K562 (cell line): ENCODE data around the gene PCBP3. TPM values are rescaled to one million over a fixed set of nuclear protein-coding genes. Genes with fewer than 3 reads are reported as not detected.
A peak's percentile ranks its signal among the peaks of the same experiment; 100 is the strongest.

Experiments used
- ATAC-seq: fragments of 200-7000 bp; cut with Tn5 transposase; 3 replicates; pipeline ENCODE4 v1.9.1; 2020; ENCODE audit warnings: moderate library complexity
- BruUV-seq: library from RNA; stranded (reverse); fragments of 400-500 nt; replicated peaks from 2 replicates; lab custom pipeline; 2021; lab: Mats Ljungman, UMichigan
- CTCF ChIA-PET: fragments of 300-600 bp; formaldehyde crosslinking; extraction: SDS; loops from one replicate; lab custom pipeline; 2021; ENCODE audit warnings: low intra/inter-chr PET ratio; lab: Yijun Ruan, JAX
- POLR2A ChIA-PET: fragments of 300-600, 350-650 bp; sonication (Branson Sonifier 250); formaldehyde crosslinking; extraction: SDS; loops from one replicate; lab custom pipeline; 2021; ENCODE audit warnings: antibody characterized with exemption, inconsistent platforms; lab: Yijun Ruan, JAX
- DNase-seq, 4 experiments: peaks; one replicate each; pipeline versions ENCODE4 v3.0.0 to v3.0.0-alpha.2; 2011 to 2018; ENCODE audit warnings: low spot score in 3 of 4, mixed read lengths in 3 of 4; ENCODE audit errors: extremely low read depth in 1 of 4
- FAIRE-seq: peaks from 2 replicates; lab custom pipeline; 2011; peaks lifted over from hg19 to GRCh38; lab: Jason Lieb, UNC
- H2AFZ ChIP-seq: 2 replicates; pipeline ENCODE4 v1.6.0; 2011; ENCODE audit warnings: low read depth, low read length, control low read depth, inconsistent platforms
- H3K27ac ChIP-seq: fragments of 200-600 bp; 3 replicates; pipeline ENCODE4 v1.8.0; 2011; ENCODE audit warnings: low read depth, mild to moderate bottlenecking, control low read depth, inconsistent platforms, low read length, moderate library complexity, mixed read lengths; ENCODE audit errors: extremely low read depth
- H3K27me3 ChIP-seq, 2 experiments: fragments of 300-600 bp in 1 of 2; 2 replicates in 1 of 2; 3 replicates in 1 of 2; pipeline versions ENCODE4 v1.6.0 to v1.8.0; 2011; ENCODE audit warnings: inconsistent platforms in 2 of 2, low read length in 2 of 2, mild to moderate bottlenecking in 1 of 2, mixed read lengths in 1 of 2, moderate library complexity in 1 of 2; ENCODE audit not compliant: control insufficient read depth in 2 of 2, insufficient read depth in 2 of 2
- H3K36me3 ChIP-seq: fragments of 300-600 bp; 3 replicates; pipeline ENCODE4 v1.8.0; 2011; ENCODE audit warnings: mild to moderate bottlenecking, low read length, inconsistent platforms; ENCODE audit not compliant: control insufficient read depth, insufficient read depth
- H3K4me1 ChIP-seq, 2 experiments: fragments of 200-600 bp in 1 of 2; replicated peaks in 1 of 2; 2 replicates in 1 of 2; 3 replicates in 1 of 2; pipeline versions ENCODE4 v1.5.1 to v1.8.0; 2011; ENCODE audit warnings: inconsistent platforms in 2 of 2, low read length in 2 of 2, mild to moderate bottlenecking in 1 of 2, mixed read lengths in 1 of 2, moderate library complexity in 1 of 2; ENCODE audit not compliant: control insufficient read depth in 2 of 2, insufficient read depth in 2 of 2
- H3K4me2 ChIP-seq: 2 replicates; pipeline ENCODE4 v1.6.1; 2011; ENCODE audit warnings: low read length, control low read depth, inconsistent platforms, mixed read lengths; ENCODE audit not compliant: insufficient read depth
- H3K4me3 ChIP-seq: fragments of 200-600 bp; sonication (generic), shearing (Covaris generic); 2 replicates; pipeline ENCODE4 v1.5.1; 2016; ENCODE audit warnings: control low read depth, inconsistent platforms
- H3K79me2 ChIP-seq: fragments of 200-600 bp; 3 replicates; pipeline ENCODE4 v1.8.0; 2011; ENCODE audit warnings: low read length, inconsistent platforms; ENCODE audit not compliant: control insufficient read depth, insufficient read depth
- H3K9ac ChIP-seq, 2 experiments: 2 replicates each; pipeline versions ENCODE4 v1.6.0 to v1.6.1; 2011; ENCODE audit warnings: low read depth in 2 of 2, low read length in 2 of 2, control low read depth in 1 of 2, inconsistent platforms in 1 of 2, mild to moderate bottlenecking in 1 of 2, mixed read lengths in 1 of 2; ENCODE audit not compliant: insufficient read depth in 1 of 2
- H3K9me1 ChIP-seq: one replicate; pipeline ENCODE4 v1.6.0; 2011; ENCODE audit warnings: inconsistent platforms, mild to moderate bottlenecking, low read length, moderate library complexity; ENCODE audit not compliant: control insufficient read depth, insufficient read depth
- H3K9me3 ChIP-seq: replicated peaks from 2 replicates; pipeline ENCODE4 v1.5.1; 2011; ENCODE audit warnings: low read depth, low read length, inconsistent platforms; ENCODE audit not compliant: control insufficient read depth, insufficient read depth
- H4K20me1 ChIP-seq: replicated peaks from 2 replicates; pipeline ENCODE4 v1.6.1; 2011; ENCODE audit warnings: low read length, inconsistent platforms, mixed read lengths; ENCODE audit not compliant: control insufficient read depth, insufficient read depth
- C11orf30 ChIP-seq: fragments of 450-650 bp; IDR thresholded peaks from 2 replicates; pipeline ENCODE4 v1.6.1; 2016; ENCODE audit warnings: low read depth, mild to moderate bottlenecking
- EHMT2 ChIP-seq: fragments of 450-650 bp; IDR thresholded peaks from 2 replicates; pipeline ENCODE4 v1.6.1; 2018; ENCODE audit warnings: antibody characterized with exemption
- HES1 ChIP-seq: fragments of 450-650 bp; IDR thresholded peaks from 2 replicates; pipeline ENCODE4 v1.6.1; 2016; ENCODE audit warnings: low read depth, mild to moderate bottlenecking, moderate library complexity
- KDM5B ChIP-seq: fragments of 200-600 bp; sonication (generic); IDR thresholded peaks from 2 replicates; pipeline ENCODE4 v1.6.1; 2012; ENCODE audit warnings: low read depth, mild to moderate bottlenecking, moderate library complexity, low read length, control low read depth, inconsistent platforms; ENCODE audit not compliant: insufficient replicate concordance
- MAZ ChIP-seq, 2 experiments: fragments of 450-650 bp in 1 of 2; sonication (generic) in 1 of 2; formaldehyde crosslinking; IDR thresholded peaks in 1 of 2; conservative IDR thresholded peaks in 1 of 2; 2 replicates each; pipeline versions ENCODE4 v1.4.0 to v1.5.0; 2020; ENCODE audit warnings: mild to moderate bottlenecking in 1 of 2, missing genetic modification reagents in 1 of 2
- SMAD3 ChIP-seq: fragments of 450-650 bp; formaldehyde crosslinking; conservative IDR thresholded peaks from 2 replicates; pipeline ENCODE4 v1.4.0; 2020; ENCODE audit warnings: mild to moderate bottlenecking
- SRSF3 ChIP-seq: fragments of 200-400 bp; formaldehyde crosslinking; IDR thresholded peaks from 2 replicates; pipeline ENCODE4 v1.6.1; 2016; ENCODE audit warnings: mild to moderate bottlenecking, low read length, moderate library complexity; ENCODE audit not compliant: insufficient read depth
- ZKSCAN3 ChIP-seq: fragments of 250-450 bp; sonication (Bioruptor Pico); IDR thresholded peaks from 2 replicates; pipeline ENCODE4 v1.4.0; 2020
- ZNF143 ChIP-seq: sonication (generic); formaldehyde crosslinking; IDR thresholded peaks from 2 replicates; pipeline ENCODE4 v1.9.0; 2022; ENCODE audit warnings: mild to moderate bottlenecking, missing genetic modification reagents
- ZNF184 ChIP-seq: sonication (generic); formaldehyde crosslinking; IDR thresholded peaks from 2 replicates; pipeline ENCODE4 v1.5.0; 2020; ENCODE audit warnings: missing genetic modification reagents
- WGBS: fragments of 100-300 bp; shearing (Covaris generic); methylation state at CpG from one replicate; pipeline ENCODE4 v1.1.6; 2016; ENCODE audit warnings: low coverage, mixed read lengths; ENCODE audit not compliant: insufficient coverage; ENCODE audit errors: missing lambda C conversion rate; 5-methylcytosine and 5-hydroxymethylcytosine counted together
- in situ Hi-C: fragments of 300-500 bp; cut with MboI; formaldehyde crosslinking; loops from 4 replicates; pipeline ENCODE4 v1.15.0; 2018; ENCODE audit warnings: inconsistent platforms, mixed read lengths
- intact Hi-C: fragments of 100-400 bp; cut with micrococcal nuclease; formaldehyde crosslinking; loops from 2 replicates; pipeline ENCODE4 v1.14.2; 2022
- polyA plus RNA-seq, 8 experiments: library from polyadenylated mRNA; depleted of rRNA in 4 of 8; stranded (reverse) in 5 of 8; unstranded in 3 of 8; fragments of >200 nt; fragmentation: Nextera tagmentation in 2 of 8; fragmentation: Illumina TruSeq in 1 of 8; extraction: Ambion mirVana in 2 of 8; extraction: Trizol in 1 of 8; gene quantifications; 2 replicates each; pipeline versions ENCODE4 v1.2.1 to v1.2.3, GENCODE V29; 2011 to 2014; ENCODE audit warnings: inconsistent platforms in 1 of 8, missing spikeins in 1 of 8
- total RNA-seq, 7 experiments: library from RNA; depleted of rRNA in 6 of 7; stranded (reverse); fragments of >200 nt in 6 of 7; fragmentation: Illumina TruSeq in 2 of 7; extraction: Trizol in 2 of 7; gene quantifications; 2 replicates each; pipeline versions ENCODE4 v1.2.1 to v1.2.3, GENCODE V29; 2011 to 2021; ENCODE audit warnings: low replicate concordance in 1 of 7

Gene PCBP3
- total and polyA plus RNA-seq, 9 of the 15 experiments (the other 6 are each of a cell fraction or from before 2014, with no cell fraction given) = 0.18 TPM; not detected in 8

- TF ChIP-seq C11orf30 = peak; percentile 57; the same call in 1 of the 2 replicates
- TF ChIP-seq MAZ (CRISPR knock-in tag; conservative IDR thresholded peaks at IDR 0.05 in 1 of 2, IDR thresholded peaks at IDR 0.05 in 1 of 2) = no peak
- TF ChIP-seq SRSF3 = no peak
- TF ChIP-seq ZNF143 (CRISPR knock-in tag) = no peak
- TF ChIP-seq KDM5B = no peak
These were observed 205.3 kb downstream of the PCBP3 start (continued) for GRCh38 chr21:45848805-45849204.

GRCh38 chr21:45849651-45850050, 206.1 kb downstream of the PCBP3 start:
- H3K4me2 ChIP-seq = no peak overlapping the region
- in situ Hi-C loops = loop anchor here (25.0 kb wide), 1 partner anchor 887 kb away; no protein-coding TSS in a partner anchor
- POLR2A ChIA-PET = no interaction called here
- no peak overlapping the region for H2AFZ ChIP-seq
- H3K4me3 ChIP-seq = no peak overlapping the region
- ATAC-seq = no peak
- 1% methylated on average over 10 of the region's 10 CpGs for WGBS
- H3K9me1 ChIP-seq = no peaks in the 10 kb centered on the region
- H3K36me3 ChIP-seq = no peaks in the 10 kb centered on the region
- CTCF ChIA-PET = no interaction called here
- H3K9me3 ChIP-seq = no peaks in the 10 kb centered on the region
- no TSS peak for BruUV-seq
- no peak for TF ChIP-seq EHMT2
- TF ChIP-seq SMAD3 (CRISPR knock-in tag) = no peak
- TF ChIP-seq HES1 = no peak
- no peak for TF ChIP-seq ZNF184 (CRISPR knock-in tag)
- TF ChIP-seq ZKSCAN3 = no peak
- TF ChIP-seq, all 486 proteins: peak for 0
- intact Hi-C loops = no loop called here
- H3K27me3 ChIP-seq = peaks cover 30 to 52% of the 10 kb centered on the region in 2 experiments
- H4K20me1 ChIP-seq = no peaks in the 10 kb centered on the region
- no peak overlapping the region for H3K9ac ChIP-seq
- no peak for FAIRE-seq
- no peaks in the 10 kb centered on the region for H3K79me2 ChIP-seq
- H3K27ac ChIP-seq = no peak overlapping the region
- DNase-seq = no peak
- H3K4me1 ChIP-seq = no peaks in the 10 kb centered on the region
